ENCODE measurements around the gene CCDC190.

DNA sequence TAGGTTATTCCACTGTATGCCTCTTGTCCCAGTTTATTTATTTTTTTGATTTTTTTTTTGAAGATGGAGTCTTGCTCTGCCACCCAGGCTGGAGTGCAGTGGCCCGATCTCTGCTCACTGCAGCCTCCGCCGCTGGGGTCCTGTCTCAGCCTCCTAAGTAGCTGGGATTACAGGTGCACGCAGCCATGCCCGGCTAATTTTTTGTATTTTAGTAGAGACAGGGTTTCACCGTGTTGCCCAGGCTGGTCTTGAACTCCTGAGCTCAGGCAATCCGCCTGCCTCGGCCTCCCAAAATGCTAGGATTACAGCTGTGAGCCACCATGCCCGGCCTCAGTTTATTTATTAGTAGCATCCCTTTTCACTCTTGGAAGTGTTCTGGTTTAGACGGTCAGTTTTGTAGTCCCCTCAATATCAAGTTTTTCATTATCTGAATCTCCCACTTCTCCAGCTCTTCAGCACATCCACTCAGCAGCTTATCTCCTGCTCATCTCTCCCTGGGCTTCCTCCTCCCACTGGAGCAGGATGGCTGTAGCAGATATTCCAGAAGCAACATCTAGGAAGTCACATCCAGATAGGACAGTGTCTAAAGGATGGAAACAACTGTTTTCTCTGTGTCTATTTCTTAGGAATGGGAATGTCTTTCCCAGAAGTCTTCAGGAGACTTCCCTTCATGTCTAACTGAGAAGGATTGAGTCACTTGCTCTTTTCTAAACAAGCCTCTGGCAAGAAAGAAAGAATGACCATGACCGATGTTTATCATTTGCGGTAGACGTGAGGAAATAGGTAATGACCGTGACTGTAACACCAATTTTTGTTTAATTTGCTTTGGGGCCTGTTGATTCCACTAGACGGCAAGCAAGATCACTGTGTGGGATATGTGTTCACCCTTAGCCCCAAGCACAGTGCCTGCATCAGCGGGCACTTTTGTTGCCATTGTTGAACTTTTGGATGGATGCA, 14.4 kb downstream of the CCDC190 start:
- no peak for TF ChIP-seq ZNF672 (CRISPR knock-in tag; IDR thresholded peaks at IDR 0.05)
- TF ChIP-seq, protein P1, sequence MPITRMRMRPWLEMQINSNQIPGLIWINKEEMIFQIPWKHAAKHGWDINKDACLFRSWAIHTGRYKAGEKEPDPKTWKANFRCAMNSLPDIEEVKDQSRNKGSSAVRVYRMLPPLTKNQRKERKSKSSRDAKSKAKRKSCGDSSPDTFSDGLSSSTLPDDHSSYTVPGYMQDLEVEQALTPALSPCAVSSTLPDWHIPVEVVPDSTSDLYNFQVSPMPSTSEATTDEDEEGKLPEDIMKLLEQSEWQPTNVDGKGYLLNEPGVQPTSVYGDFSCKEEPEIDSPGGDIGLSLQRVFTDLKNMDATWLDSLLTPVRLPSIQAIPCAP (CRISPR knock-in tag; IDR thresholded peaks at IDR 0.05; ENCODE audit: low read depth), result no peak
- TF ChIP-seq ZNF510 (CRISPR knock-in tag; IDR thresholded peaks at IDR 0.05; ENCODE audit: low read depth), result no peak
- TF ChIP-seq TARDBP (CRISPR knock-in tag; IDR thresholded peaks at IDR 0.05), result no peak
- no peak for TF ChIP-seq U2AF2 (IDR thresholded peaks at IDR 0.05; ENCODE audit: low read depth, low read length)
- no peak for TF ChIP-seq AGO2 (optimal IDR thresholded peaks at IDR 0.05; ENCODE audit: low read depth, low read length)
- no peak for TF ChIP-seq PCBP2 (optimal IDR thresholded peaks at IDR 0.05; ENCODE audit: low read depth, low read length, poor library complexity, severe bottlenecking)
- no peak for TF ChIP-seq NR1H2 (CRISPR knock-in tag; IDR thresholded peaks at IDR 0.05; ENCODE audit: borderline replicate concordance, low read depth)
- TF ChIP-seq ATF3 (CRISPR knock-in tag; IDR thresholded peaks at IDR 0.05), result no peak
- no peak for TF ChIP-seq ZNF136 (CRISPR knock-in tag; IDR thresholded peaks at IDR 0.05; ENCODE audit: low read depth)
- no peak for TF ChIP-seq PTBP1 (IDR thresholded peaks at IDR 0.05; ENCODE audit: low read depth, low read length, poor library complexity, severe bottlenecking)
- no peak for TF ChIP-seq RNF219 (CRISPR knock-in tag; IDR thresholded peaks at IDR 0.05)
- no peak for TF ChIP-seq EP300 (IDR thresholded peaks at IDR 0.05; ENCODE audit: low read depth in 2 of 2, low read length in 2 of 2)
- no peak for TF ChIP-seq EP300 (CRISPR knock-in tag; IDR thresholded peaks at IDR 0.05; ENCODE audit: borderline replicate concordance)
- TF ChIP-seq ZNF768 (CRISPR knock-in tag; IDR thresholded peaks at IDR 0.05), result no peak
